Esophagus muscularis mucosa (tissue), 4 donors: ENCODE results near the gene ENTREP1. TPM values are rescaled to one million over a fixed set of nuclear protein-coding genes. Genes with fewer than 3 reads are reported as not detected.

Experiments used
- DNase-seq: peaks from one replicate; pipeline ENCODE4 v3.0.0-alpha.2; 2017; ENCODE audit errors: extremely low spot score
- H3K27ac ChIP-seq, 4 donors: fragments of 200-600 bp; sonication (generic); replicated peaks in 1 of 4; 1 replicate in 3 of 4; 2 replicates in 1 of 4; pipeline ENCODE4 v1.5.1; 2016 to 2019; ENCODE audit warnings: mild to moderate bottlenecking in 1 of 4
- H3K27me3 ChIP-seq, 4 donors: fragments of 200-600 bp; sonication (generic); one replicate each; pipeline versions ENCODE4 v1.5.1 to v1.6.0; 2016 to 2019
- H3K36me3 ChIP-seq, 4 donors: fragments of 200-600 bp; sonication (generic); one replicate each; pipeline ENCODE4 v1.5.1; 2016 to 2019
- H3K4me1 ChIP-seq, 4 donors: fragments of 200-600 bp; sonication (generic); one replicate each; pipeline ENCODE4 v1.5.1; 2016 to 2019
- H3K4me3 ChIP-seq, 4 donors: fragments of 200-600 bp; sonication (generic); 1 replicate in 2 of 4; 2 replicates in 2 of 4; pipeline ENCODE4 v1.5.1; 2016 to 2019; ENCODE audit warnings: mild to moderate bottlenecking in 4 of 4, moderate library complexity in 1 of 4
- H3K9me3 ChIP-seq, 4 donors: fragments of 200-600 bp; sonication (generic); 1 replicate in 3 of 4; 2 replicates in 1 of 4; pipeline ENCODE4 v1.5.1; 2016 to 2019
- EP300 ChIP-seq: sonication (generic); formaldehyde crosslinking; IDR thresholded peaks from one replicate; pipeline ENCODE4 v1.6.1; 2017; ENCODE audit warnings: antibody characterized with exemption
- POLR2A ChIP-seq: fragments of 450-650 bp; IDR thresholded peaks from one replicate; pipeline ENCODE4 v1.6.1; 2017; ENCODE audit warnings: antibody characterized with exemption, moderate library complexity, mild to moderate bottlenecking, low read depth
- POLR2AphosphoS5 ChIP-seq, 2 donors: sonication (generic); formaldehyde crosslinking; IDR thresholded peaks; one replicate each; pipeline ENCODE4 v1.6.1; 2017; ENCODE audit warnings: antibody characterized with exemption in 2 of 2
- WGBS: methylation state at CpG from one replicate; pipeline ENCODE4 v1.1.5; 2018; 5-methylcytosine and 5-hydroxymethylcytosine counted together
- intact Hi-C: fragments of 100-400 bp; cut with DNase I; formaldehyde crosslinking; loops from one replicate; pipeline ENCODE4 v1.15.1; 2023
- total RNA-seq, 4 donors: library from RNA; depleted of rRNA; stranded (reverse); fragments of >200 nt; gene quantifications; one replicate each; pipeline versions ENCODE4 v1.1.0 to v1.2.1, GENCODE V29; 2016
- TF ChIP-seq, protein P1 (sequence below), 3 experiments: fragments of 200-600 bp in 2 of 3; fragments of 450-650 bp in 1 of 3; sonication (generic) in 2 of 3; IDR thresholded peaks; one replicate each; pipeline ENCODE4 v1.5.1; 2017 to 2019; ENCODE audit warnings: antibody characterized with exemption in 3 of 3, mild to moderate bottlenecking in 2 of 3, moderate library complexity in 1 of 3

ENTREP1 gene
- total RNA-seq, 4 donors from 2014 or later: 16.2 to 30.2 (median 20.4) TPM

GRCh38 chr9:69357030-69357775 lies 32.2 kb downstream of the ENTREP1 start:
- intact Hi-C loops: no loop called here
- TF ChIP-seq POLR2AphosphoS5 (IDR thresholded peaks at IDR 0.05) (no peak), EP300 (no peak), POLR2A (no peak)
- TF ChIP-seq, protein P1, sequence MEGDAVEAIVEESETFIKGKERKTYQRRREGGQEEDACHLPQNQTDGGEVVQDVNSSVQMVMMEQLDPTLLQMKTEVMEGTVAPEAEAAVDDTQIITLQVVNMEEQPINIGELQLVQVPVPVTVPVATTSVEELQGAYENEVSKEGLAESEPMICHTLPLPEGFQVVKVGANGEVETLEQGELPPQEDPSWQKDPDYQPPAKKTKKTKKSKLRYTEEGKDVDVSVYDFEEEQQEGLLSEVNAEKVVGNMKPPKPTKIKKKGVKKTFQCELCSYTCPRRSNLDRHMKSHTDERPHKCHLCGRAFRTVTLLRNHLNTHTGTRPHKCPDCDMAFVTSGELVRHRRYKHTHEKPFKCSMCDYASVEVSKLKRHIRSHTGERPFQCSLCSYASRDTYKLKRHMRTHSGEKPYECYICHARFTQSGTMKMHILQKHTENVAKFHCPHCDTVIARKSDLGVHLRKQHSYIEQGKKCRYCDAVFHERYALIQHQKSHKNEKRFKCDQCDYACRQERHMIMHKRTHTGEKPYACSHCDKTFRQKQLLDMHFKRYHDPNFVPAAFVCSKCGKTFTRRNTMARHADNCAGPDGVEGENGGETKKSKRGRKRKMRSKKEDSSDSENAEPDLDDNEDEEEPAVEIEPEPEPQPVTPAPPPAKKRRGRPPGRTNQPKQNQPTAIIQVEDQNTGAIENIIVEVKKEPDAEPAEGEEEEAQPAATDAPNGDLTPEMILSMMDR (IDR thresholded peaks at IDR 0.05): no peak
- peaks cover 8 to 41% (median 30%) of the 10 kb centered on the region in 4 donors for H3K4me1 ChIP-seq
- H3K27me3 ChIP-seq: no peaks in the 10 kb centered on the region
- H3K36me3 ChIP-seq: no peaks in the 10 kb centered on the region
- no peak overlapping the region for H3K4me3 ChIP-seq
- DNase-seq: no peak
- H3K9me3 ChIP-seq: no peaks in the 10 kb centered on the region
- H3K27ac ChIP-seq: peak overlapping the region; percentile 40 to 62 (median 59)
- 26% methylated on average over 3 of the region's 3 CpGs for WGBS

DNA sequence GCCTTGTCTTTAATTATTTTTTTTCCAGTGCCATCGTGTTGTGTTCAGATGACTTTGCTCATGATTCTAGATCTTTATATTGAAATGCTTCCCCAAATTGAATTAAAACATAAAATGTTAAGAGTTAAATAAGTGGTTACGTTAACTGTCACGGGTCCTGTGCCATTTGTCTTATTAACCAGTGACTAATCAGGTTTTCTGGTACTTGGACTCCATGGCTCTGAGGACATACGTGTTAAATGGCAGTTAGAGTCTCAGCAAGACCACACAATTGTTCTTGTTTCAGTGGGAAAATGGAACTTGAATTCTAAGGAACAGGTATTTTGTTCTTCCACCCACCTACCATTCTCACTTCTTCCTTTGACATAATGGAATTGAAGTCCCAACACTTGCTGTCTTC lies 32.8 kb downstream of the ENTREP1 start:
- Histone ChIP-seq H3K4me3 (no peak overlapping the region), H3K36me3 (no peaks in the 10 kb centered on the region), H3K9me3 (no peaks in the 10 kb centered on the region), H3K4me1 (peaks cover 8 to 46% (median 34%) of the 10 kb centered on the region in 4 donors), H3K27me3 (no peaks in the 10 kb centered on the region), H3K27ac (peak overlapping the region; percentile 40 to 62 (median 59))
- 58% methylated on average over 4 of the region's 4 CpGs for WGBS
- no peak for DNase-seq
- TF ChIP-seq POLR2A (no peak), POLR2AphosphoS5 (IDR thresholded peaks at IDR 0.05) (no peak)
- TF ChIP-seq, protein P1 (IDR thresholded peaks at IDR 0.05): no peak
- intact Hi-C loops: no loop called here

DNA sequence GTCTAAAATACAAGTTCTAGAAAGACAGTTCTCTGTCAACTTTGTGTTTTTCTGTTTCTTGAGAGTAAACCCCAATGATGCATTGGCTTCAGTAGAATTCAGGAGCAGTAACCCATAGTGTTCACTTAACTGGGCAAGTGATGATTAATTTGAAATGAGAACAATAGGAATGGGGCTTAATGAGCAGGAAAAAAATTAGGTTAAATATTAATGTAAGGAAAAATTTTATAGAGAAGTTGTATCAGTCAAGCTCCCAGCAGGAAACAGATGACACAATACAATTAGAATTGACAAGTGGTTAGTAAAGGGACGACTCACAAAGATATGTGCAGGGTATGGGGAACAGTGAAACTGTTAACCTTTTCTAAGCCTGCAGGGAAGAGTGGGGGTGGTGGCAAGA lies 38.2 kb downstream of the ENTREP1 start:
- no peak for TF ChIP-seq EP300
- TF ChIP-seq, protein P1 (IDR thresholded peaks at IDR 0.05): no peak
- TF ChIP-seq POLR2A: no peak
- TF ChIP-seq POLR2AphosphoS5 (IDR thresholded peaks at IDR 0.05): no peak
- Histone ChIP-seq H3K27me3 (no peaks in the 10 kb centered on the region), H3K27ac (no peak overlapping the region), H3K4me1 (peaks cover 0 to 35% (median 18%) of the 10 kb centered on the region in 4 donors), H3K4me3 (no peak overlapping the region), H3K36me3 (no peaks in the 10 kb centered on the region), H3K9me3 (no peaks in the 10 kb centered on the region)
- no peak for DNase-seq
- 21% methylated on average over 1 of the region's 1 CpG for WGBS
- intact Hi-C loops: no loop called here

DNA sequence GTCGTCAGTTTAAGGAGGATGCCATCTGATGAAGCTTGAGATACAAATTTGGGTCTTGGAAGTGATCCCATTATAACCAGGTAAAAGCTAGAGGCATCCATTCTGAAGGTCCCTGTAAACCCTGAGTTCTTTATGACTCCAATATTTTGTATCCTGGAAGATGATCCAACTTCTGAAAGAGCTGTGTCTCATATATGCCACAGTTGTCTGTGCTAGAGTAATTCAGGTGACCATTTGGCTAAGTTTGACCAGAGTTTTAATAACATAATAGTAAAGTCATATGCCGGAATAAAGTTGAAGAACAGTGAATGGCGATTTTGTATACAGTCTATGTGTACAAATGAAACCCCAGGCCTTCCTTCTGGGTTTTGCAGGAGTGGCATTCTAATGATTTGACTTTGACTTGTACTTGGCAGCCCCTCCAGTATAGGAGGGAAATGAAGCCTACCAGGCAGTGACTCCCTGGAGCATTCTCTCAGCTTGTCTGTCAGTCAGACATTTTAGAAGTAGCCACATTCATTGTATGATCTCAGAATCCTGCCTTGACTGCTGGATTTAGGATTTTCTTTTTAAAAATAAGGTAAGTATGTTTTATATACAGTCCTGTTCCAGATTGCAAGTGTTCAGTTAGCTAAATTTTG lies 39.6 kb downstream of the ENTREP1 start:
- H3K9me3 ChIP-seq: no peaks in the 10 kb centered on the region
- intact Hi-C loops: no loop called here
- no peaks in the 10 kb centered on the region for H3K27me3 ChIP-seq
- H3K4me3 ChIP-seq: no peak overlapping the region
- no peak for DNase-seq
- H3K4me1 ChIP-seq: peaks cover 0 to 32% (median 17%) of the 10 kb centered on the region in 4 donors
- peak overlapping the region in 3 of 4 donors; percentile 7 to 39 (median 23) for H3K27ac ChIP-seq
- H3K36me3 ChIP-seq: no peaks in the 10 kb centered on the region
- no peak for TF ChIP-seq POLR2A
- no peak for TF ChIP-seq POLR2AphosphoS5 (IDR thresholded peaks at IDR 0.05)
- TF ChIP-seq, protein P1 (IDR thresholded peaks at IDR 0.05): no peak
- no peak for TF ChIP-seq EP300
- 67% methylated on average over 3 of the region's 3 CpGs for WGBS
